IMR-90 (cell line): ENCODE results near the gene CLEC16A. TPM values are rescaled to one million over a fixed set of nuclear protein-coding genes. Genes with fewer than 3 reads are reported as not detected.

ENCODE experiments used
- ATAC-seq: fragments of 200-7000 bp; cut with Tn5 transposase; 2 replicates; pipeline ENCODE4 v1.9.1; 2020; ENCODE audit warnings: low read depth, mild to moderate bottlenecking, moderate library complexity
- BruUV-seq: library from RNA; stranded (reverse); fragments of 400-500 nt; replicated peaks from 2 replicates; lab custom pipeline; 2021; lab: Mats Ljungman, UMichigan
- CTCF ChIA-PET: fragments of 300-600 bp; formaldehyde crosslinking; extraction: SDS; loops from one replicate; lab custom pipeline; 2021; ENCODE audit warnings: antibody characterized with exemption; lab: Yijun Ruan, JAX
- POLR2A ChIA-PET: fragments of 300-600 bp; sonication (Branson Sonifier 250); formaldehyde crosslinking; loops from one replicate; lab custom pipeline; 2022; ENCODE audit warnings: antibody characterized with exemption; ENCODE audit not compliant: unreplicated experiment; lab: Charles Lee
- DNase-seq: peaks from one replicate; pipeline ENCODE4 v3.0.0; 2013
- H2AFZ ChIP-seq: replicated peaks from 2 replicates; pipeline ENCODE3; 2013; ENCODE audit warnings: low read length, mild to moderate bottlenecking; ENCODE audit not compliant: poor library complexity
- H2AK5ac ChIP-seq: 2 replicates; pipeline ENCODE4 v1.6.1; 2013; ENCODE audit warnings: low read depth, low read length, inconsistent platforms
- H2AK9ac ChIP-seq: replicated peaks from 2 replicates; pipeline ENCODE3; 2013; ENCODE audit warnings: mild to moderate bottlenecking, low read depth, low read length, moderate library complexity; ENCODE audit not compliant: poor library complexity
- H2BK120ac ChIP-seq: 2 replicates; pipeline ENCODE4 v1.6.1; 2013; ENCODE audit warnings: low read depth, low read length, inconsistent platforms
- H2BK15ac ChIP-seq: 3 replicates; pipeline ENCODE4 v1.6.1; 2013; ENCODE audit warnings: low read depth, low read length, inconsistent platforms
- H2BK20ac ChIP-seq: 2 replicates; pipeline ENCODE4 v1.6.1; 2013; ENCODE audit warnings: low read depth, mild to moderate bottlenecking, inconsistent platforms, low read length, moderate library complexity
- H2BK5ac ChIP-seq: 2 replicates; pipeline ENCODE4 v1.6.1; 2013; ENCODE audit warnings: mild to moderate bottlenecking, low read depth, low read length, inconsistent platforms; ENCODE audit not compliant: poor library complexity, severe bottlenecking
- H3K14ac ChIP-seq: replicated peaks from 2 replicates; pipeline ENCODE4 v1.6.1; 2013; ENCODE audit warnings: low read depth, low read length, inconsistent platforms
- H3K18ac ChIP-seq: 2 replicates; pipeline ENCODE4 v1.6.1; 2013; ENCODE audit warnings: low read depth, low read length, control low read depth
- H3K23ac ChIP-seq: 2 replicates; pipeline ENCODE4 v1.6.1; 2013; ENCODE audit warnings: low read depth, low read length, inconsistent platforms
- H3K27ac ChIP-seq: 2 replicates; pipeline ENCODE4 v1.5.1; 2013; ENCODE audit warnings: mild to moderate bottlenecking, control low read depth, low read length; ENCODE audit not compliant: insufficient read depth
- H3K27me3 ChIP-seq: 2 replicates; pipeline ENCODE4 v1.6.1; 2013; ENCODE audit warnings: low read length; ENCODE audit not compliant: control insufficient read depth, insufficient read depth
- H3K36me3 ChIP-seq: 2 replicates; pipeline ENCODE4 v1.6.1; 2013; ENCODE audit warnings: low read length, mixed read lengths; ENCODE audit not compliant: control insufficient read depth, insufficient read depth
- H3K4ac ChIP-seq: 2 replicates; pipeline ENCODE4 v1.6.1; 2013; ENCODE audit warnings: low read depth, low read length, inconsistent platforms
- H3K4me1 ChIP-seq: 2 replicates; pipeline ENCODE4 v1.6.1; 2013; ENCODE audit warnings: low read length, mixed read lengths; ENCODE audit not compliant: control insufficient read depth, insufficient read depth
- H3K4me2 ChIP-seq: 2 replicates; pipeline ENCODE4 v1.6.1; 2013; ENCODE audit warnings: low read depth, mild to moderate bottlenecking, control low read depth, low read length, moderate library complexity
- H3K4me3 ChIP-seq: 2 replicates; pipeline ENCODE4 v1.5.1; 2013; ENCODE audit warnings: low read depth, mild to moderate bottlenecking, control low read depth, low read length, moderate library complexity; ENCODE audit not compliant: insufficient read depth
- H3K56ac ChIP-seq: 2 replicates; pipeline ENCODE4 v1.6.1; 2013; ENCODE audit warnings: low read length, inconsistent platforms; ENCODE audit not compliant: insufficient read depth; ENCODE audit errors: extremely low read depth
- H3K79me1 ChIP-seq, 2 experiments: 2 replicates each; pipeline ENCODE4 v1.6.1; 2013; ENCODE audit warnings: low read length in 2 of 2, inconsistent platforms in 1 of 2, low read depth in 1 of 2
- H3K9ac ChIP-seq: 2 replicates; pipeline ENCODE4 v1.6.1; 2013; ENCODE audit warnings: low read depth, low read length, control low read depth
- H3K9me1 ChIP-seq: 2 replicates; pipeline ENCODE4 v1.6.1; 2013; ENCODE audit warnings: low read length, inconsistent platforms; ENCODE audit not compliant: insufficient read depth
- H3K9me3 ChIP-seq: 2 replicates; pipeline ENCODE4 v1.6.1; 2013; ENCODE audit warnings: low read length; ENCODE audit not compliant: control insufficient read depth, insufficient read depth
- H4K20me1 ChIP-seq: 2 replicates; pipeline ENCODE4 v1.6.1; 2013; ENCODE audit warnings: low read length, inconsistent platforms; ENCODE audit not compliant: insufficient read depth
- H4K5ac ChIP-seq: 2 replicates; pipeline ENCODE4 v1.6.1; 2013; ENCODE audit warnings: mild to moderate bottlenecking, low read depth, low read length, control low read depth
- H4K8ac ChIP-seq, 2 experiments: 2 replicates each; pipeline ENCODE4 v1.6.1; 2013; ENCODE audit warnings: low read depth in 2 of 2, low read length in 2 of 2, control low read depth in 1 of 2, inconsistent platforms in 1 of 2
- H4K91ac ChIP-seq: 2 replicates; pipeline ENCODE4 v1.6.1; 2013; ENCODE audit warnings: low read depth, low read length, inconsistent platforms; ENCODE audit not compliant: insufficient read depth
- BHLHE40 ChIP-seq: fragments of 150-350 bp; IDR thresholded peaks from 2 replicates; pipeline ENCODE4 v1.6.1; 2016; ENCODE audit warnings: mild to moderate bottlenecking, low read depth, low read length
- CEBPB ChIP-seq: IDR thresholded peaks from 2 replicates; pipeline ENCODE4 v1.6.1; 2012; ENCODE audit warnings: low read depth, low read length, improper control_type of control experiment
- ELK1 ChIP-seq: fragments of 150-350 bp; IDR thresholded peaks from 2 replicates; pipeline ENCODE4 v1.6.1; 2016; ENCODE audit warnings: low read depth, mild to moderate bottlenecking, low read length, moderate library complexity, borderline replicate concordance
- MAFK ChIP-seq: IDR thresholded peaks from 2 replicates; pipeline ENCODE4 v1.6.1; 2012; ENCODE audit warnings: low read depth, low read length, improper control_type of control experiment
- NFE2L2 ChIP-seq: fragments of 150-350 bp; IDR thresholded peaks from 2 replicates; pipeline ENCODE4 v1.6.1; 2016; ENCODE audit warnings: low read depth, mild to moderate bottlenecking, low read length
- RAD21 ChIP-seq: IDR thresholded peaks from 2 replicates; pipeline ENCODE4 v1.6.1; 2012; ENCODE audit warnings: low read length, improper control_type of control experiment
- RCOR1 ChIP-seq: IDR thresholded peaks from 2 replicates; pipeline ENCODE4 v1.6.1; 2012; ENCODE audit warnings: mild to moderate bottlenecking, low read length, improper control_type of control experiment; ENCODE audit not compliant: insufficient replicate concordance
- SMC3 ChIP-seq: fragments of 150-350 bp; IDR thresholded peaks from 2 replicates; pipeline ENCODE4 v1.6.1; 2016; ENCODE audit warnings: low read depth, mild to moderate bottlenecking, antibody characterized with exemption, low read length, moderate library complexity
- USF2 ChIP-seq: fragments of 150-350 bp; IDR thresholded peaks from 2 replicates; pipeline ENCODE4 v1.6.1; 2017; ENCODE audit warnings: mild to moderate bottlenecking, antibody characterized with exemption, low read length, low read depth
- WGBS, 2 experiments: methylation state at CpG; one replicate each; pipeline versions ENCODE4 v1.1.5 to v1.1.7; 2013; ENCODE audit warnings: missing lambda C conversion rate in 2 of 2; ENCODE audit not compliant: insufficient read length in 1 of 2; ENCODE audit errors: extremely low coverage in 2 of 2; 5-methylcytosine and 5-hydroxymethylcytosine counted together
- dilution Hi-C: fragments of 300-500 bp; cut with HindIII; formaldehyde crosslinking; loops from one replicate; pipeline ENCODE4 v1.14.3; 2018; ENCODE audit warnings: low sequenced_read_pairs; ENCODE audit not compliant: unreplicated experiment
- in situ Hi-C: fragments of 300-500 bp; cut with MboI; formaldehyde crosslinking; loops from 3 replicates; pipeline ENCODE4 v1.14.3; 2019; ENCODE audit warnings: low sequenced_read_pairs, inconsistent platforms, mixed read lengths
- intact Hi-C: fragments of 100-400 bp; cut with micrococcal nuclease; formaldehyde crosslinking; loops from 2 replicates; pipeline ENCODE4 v1.10.0; 2022
- polyA plus RNA-seq, 3 experiments: library from polyadenylated mRNA; depleted of rRNA; stranded (reverse); fragments of >200 nt; gene quantifications; 2 replicates each; pipeline ENCODE4 v1.2.3, GENCODE V29; 2012; ENCODE audit warnings: low replicate concordance in 1 of 3
- total RNA-seq: library from RNA; depleted of rRNA; stranded (reverse); fragments of >200 nt; gene quantifications from 2 replicates; pipeline ENCODE4 v1.2.3, GENCODE V29; 2012

Gene CLEC16A
- total and polyA plus RNA-seq, 2 of the 4 experiments (the other 2 are of a cell fraction): 15.9 to 16.5 TPM

GRCh38 chr16:11188801-11189740, 244.7 kb downstream of the CLEC16A start:
- WGBS, 2 experiments: 91% methylated on average over 17 of the region's 23 CpGs; no CpG with 5 or more reads in 1 of the 2 experiments
- Histone ChIP-seq H3K79me1 (no peaks in the 10 kb centered on the region), H3K4ac (no peak overlapping the region; the same call in 1 of the 2 replicates), H2BK20ac (peak overlapping the region; percentile 55; the same call in 1 of the 2 replicates), H3K4me3 (no peak overlapping the region), H3K36me3 (no peaks in the 10 kb centered on the region), H3K14ac (no peak overlapping the region), H2AK9ac (peak overlapping the region; percentile 37), H2AFZ (no peak overlapping the region), H3K27ac (no peak overlapping the region), H3K9me3 (no peaks in the 10 kb centered on the region), H3K27me3 (no peaks in the 10 kb centered on the region), H3K4me1 (peaks cover 2% of the 10 kb centered on the region; the same call in 1 of the 2 replicates), H2AK5ac (peak overlapping the region; percentile 26), H3K9ac (no peak overlapping the region), H2BK5ac (no peak overlapping the region), H3K9me1 (peaks cover 5% of the 10 kb centered on the region; the same call in 1 of the 2 replicates), H3K4me2 (no peak overlapping the region), H4K20me1 (no peaks in the 10 kb centered on the region), H2BK120ac (no peak overlapping the region), H2BK15ac (no peak overlapping the region), H4K5ac (no peak overlapping the region), H3K23ac (no peak overlapping the region), H3K56ac (no peak overlapping the region), H4K91ac (no peak overlapping the region), H3K18ac (no peak overlapping the region), H4K8ac (no peak overlapping the region)
- intact Hi-C loops: no loop called here
- ATAC-seq (no peak), DNase-seq (no peak)
- no TSS peak for BruUV-seq
- TF ChIP-seq RAD21 (no peak), CEBPB (no peak), SMC3 (no peak), USF2 (no peak), NFE2L2 (no peak), BHLHE40 (no peak), ELK1 (no peak), RCOR1 (no peak), MAFK (no peak)
- ChIA-PET POLR2A (no interaction called here), CTCF (interaction anchor here (0.7 kb wide), 1 partner anchor 16 kb away, joined by 3 read pairs; no protein-coding TSS in a partner anchor)
- dilution Hi-C loops: no loop called here
- in situ Hi-C loops: no loop called here
